Measurements from ENCODE around the gene GBP1. TPM values are rescaled to one million over a fixed set of nuclear protein-coding genes. Genes with fewer than 3 reads are reported as not detected.

The GBP1 gene
- total and polyA plus RNA-seq, 10 of the 15 experiments (the other 5 are each of a cell fraction or from before 2014, with no cell fraction given), result 1.5 to 8.7 (median 5.0) TPM

GRCh38 chr1:89112871-89113613 lies 48.0 kb upstream of the GBP1 start:
- H3K4me3 ChIP-seq, result no peak overlapping the region
- in situ Hi-C loops (cut with MboI) (no loop called here), intact Hi-C loops (cut with micrococcal nuclease; ENCODE audit: unreplicated experiment) (no loop called here)
- H2AFZ ChIP-seq (ENCODE audit: control insufficient read depth, low read depth, low read length), result no peak overlapping the region
- no peaks in the 10 kb centered on the region; a peak in 1 of 4 replicates for H3K36me3 ChIP-seq (ENCODE audit: control insufficient read depth in 2 of 2, insufficient read depth in 2 of 2, low read length in 1 of 2)
- DNase-seq (ENCODE audit: low read depth, low spot score) (no peak), ATAC-seq (no peak), FAIRE-seq (no peak)
- POLR2A ChIA-PET, result no interaction called here
- no peak for TF ChIP-seq ZNF592 (IDR thresholded peaks at IDR 0.05)
- TF ChIP-seq RB1 (IDR thresholded peaks at IDR 0.05; ENCODE audit: borderline replicate concordance), result no peak
- no peak for TF ChIP-seq RCOR1 (conservative IDR thresholded peaks at IDR 0.05; ENCODE audit: low read depth, low read length)
- TF ChIP-seq SREBF2 (IDR thresholded peaks at IDR 0.05; ENCODE audit: low read length), result no peak
- TF ChIP-seq IRF5 (IDR thresholded peaks at IDR 0.05; ENCODE audit: borderline replicate concordance), result no peak
- no peak for TF ChIP-seq PML (IDR thresholded peaks at IDR 0.05; ENCODE audit: low read length)
- no peak for TF ChIP-seq ATF2 (IDR thresholded peaks at IDR 0.05; ENCODE audit: low read length)
- no peak for TF ChIP-seq SMAD5 (IDR thresholded peaks at IDR 0.05; ENCODE audit: low read depth)
- no peak for TF ChIP-seq HCFC1 (IDR thresholded peaks at IDR 0.05; ENCODE audit: low read length)
- no peak for TF ChIP-seq MLLT1 (IDR thresholded peaks at IDR 0.05)
- no peak for TF ChIP-seq ETV6 (conservative IDR thresholded peaks at IDR 0.05 in 1 of 2, IDR thresholded peaks at IDR 0.05 in 1 of 2; ENCODE audit: borderline replicate concordance in 1 of 2, low read depth in 1 of 2)
- TF ChIP-seq SREBF1 (IDR thresholded peaks at IDR 0.05; ENCODE audit: low read length), result no peak
- TF ChIP-seq EGR1 (IDR thresholded peaks at IDR 0.05; ENCODE audit: borderline replicate concordance in 1 of 2, low read depth in 2 of 2, low read length in 2 of 2), result no peak
- TF ChIP-seq RUNX3 (IDR thresholded peaks at IDR 0.05; ENCODE audit: low read length), result no peak
- no peak for TF ChIP-seq GATAD2B (conservative IDR thresholded peaks at IDR 0.05; ENCODE audit: low read depth)
- TF ChIP-seq NBN (IDR thresholded peaks at IDR 0.05), result no peak
- TF ChIP-seq POLR2AphosphoS5 (IDR thresholded peaks at IDR 0.05; ENCODE audit: low read length), result no peak
- RAD21 ChIA-PET (ENCODE audit: unreplicated experiment), result no interaction called here
- no TSS peak for BruUV-seq (replicated peaks)
- no peaks in the 10 kb centered on the region for H4K20me1 ChIP-seq (ENCODE audit: control insufficient read depth, insufficient read depth)
- no peaks in the 10 kb centered on the region for H3K79me2 ChIP-seq (ENCODE audit: control insufficient read depth, insufficient read depth, low read length)
- SMC1A ChIA-PET (ENCODE audit: uncharacterized antibody, unreplicated experiment), result no interaction called here
- H3K9ac ChIP-seq (ENCODE audit: control insufficient read depth, insufficient read depth, low read length), result no peak overlapping the region
- CTCF ChIA-PET, result no interaction called here
- WGBS (ENCODE audit: insufficient coverage, insufficient replicate concordance, low lambda C conversion rate, missing lambda C conversion rate), result 68% methylated on average over 5 of the region's 5 CpGs
- H3K9me3 ChIP-seq (replicated peaks; ENCODE audit: control insufficient read depth, insufficient read depth, low read length), result no peaks in the 10 kb centered on the region
- no peak overlapping the region for H3K4me2 ChIP-seq (ENCODE audit: control insufficient read depth, insufficient read depth)
- H3K27ac ChIP-seq (ENCODE audit: control insufficient read depth, insufficient read depth), result no peak overlapping the region
- no peaks in the 10 kb centered on the region for H3K27me3 ChIP-seq (replicated peaks in 1 of 2; ENCODE audit: control insufficient read depth in 2 of 2, insufficient read depth in 2 of 2, low read length in 1 of 2)
- no peaks in the 10 kb centered on the region for H3K4me1 ChIP-seq (ENCODE audit: control insufficient read depth, insufficient read depth, low read length)
